Neural progenitor cell (in vitro differentiated cells): ENCODE results near the gene ENAH. TPM values are rescaled to one million over a fixed set of nuclear protein-coding genes. Genes with fewer than 3 reads are reported as not detected.
"Not testable (repeated sequence)": the region's sequence is repeated elsewhere in the genome, so short reads cannot be mapped to it uniquely, and the experiment has no call there.

ENCODE experiments used
- DNase-seq: peaks from one replicate; pipeline ENCODE4 v3.0.0-alpha.2; 2016; ENCODE audit warnings: low spot score
- H2AFZ ChIP-seq: fragments of 200-600 bp; sonication (generic); replicated peaks from 2 replicates; pipeline ENCODE4 v1.6.1; 2016; ENCODE audit warnings: antibody characterized with exemption
- H3F3A ChIP-seq: fragments of 200-600 bp; sonication (generic); 2 replicates; pipeline ENCODE4 v1.6.1; 2016; ENCODE audit warnings: antibody characterized with exemption, low read depth
- H3K27ac ChIP-seq: fragments of 200-600 bp; sonication (generic); 2 replicates; pipeline ENCODE4 v1.5.1; 2016; ENCODE audit warnings: mild to moderate bottlenecking
- H3K27me3 ChIP-seq: fragments of 200-600 bp; sonication (generic); 2 replicates; pipeline ENCODE4 v1.6.1; 2016; ENCODE audit warnings: mild to moderate bottlenecking, moderate library complexity
- H3K36me3 ChIP-seq: fragments of 200-600 bp; sonication (generic); 2 replicates; pipeline ENCODE4 v1.5.1; 2016
- H3K4me1 ChIP-seq: fragments of 200-600 bp; sonication (generic); 2 replicates; pipeline ENCODE4 v1.6.1; 2016; ENCODE audit warnings: mixed run types
- H3K4me2 ChIP-seq: fragments of 200-600 bp; sonication (generic); 2 replicates; pipeline ENCODE4 v1.6.1; 2016
- H3K4me3 ChIP-seq: fragments of 200-600 bp; sonication (generic); 2 replicates; pipeline ENCODE4 v1.5.1; 2016
- H3K79me2 ChIP-seq: fragments of 200-600 bp; sonication (generic); 2 replicates; pipeline ENCODE4 v1.6.1; 2016; ENCODE audit warnings: low read depth
- H3K9ac ChIP-seq: fragments of 200-600 bp; sonication (generic); 2 replicates; pipeline ENCODE4 v1.6.1; 2016
- H3K9me3 ChIP-seq: fragments of 200-600 bp; sonication (generic); 2 replicates; pipeline ENCODE4 v1.5.1; 2016; ENCODE audit warnings: low read depth
- H4K20me1 ChIP-seq: fragments of 200-600 bp; sonication (generic); 2 replicates; pipeline ENCODE4 v1.6.1; 2016; ENCODE audit warnings: low read depth
- H3K27ac Mint-ChIP-seq: 3 replicates; pipeline ENCODE4 v1.8.0; 2021; ENCODE audit warnings: mixed read lengths
- H3K27me3 Mint-ChIP-seq: 2 replicates; pipeline ENCODE4 v1.8.0; 2022; ENCODE audit warnings: low read depth, mild to moderate bottlenecking, inconsistent platforms, moderate library complexity, mixed read lengths; ENCODE audit not compliant: insufficient read depth
- H3K36me3 Mint-ChIP-seq: 3 replicates; pipeline ENCODE4 v1.8.0; 2021; ENCODE audit warnings: mixed read lengths
- H3K4me1 Mint-ChIP-seq: 3 replicates; pipeline ENCODE4 v1.8.0; 2021; ENCODE audit warnings: mixed read lengths
- H3K4me3 Mint-ChIP-seq: 3 replicates; pipeline ENCODE4 v1.8.0; 2021; ENCODE audit warnings: mild to moderate bottlenecking, moderate library complexity, mixed read lengths
- H3K9me3 Mint-ChIP-seq: 3 replicates; pipeline ENCODE4 v1.8.0; 2020; ENCODE audit warnings: mixed read lengths
- EZH2 ChIP-seq: fragments of 200-600 bp; sonication (generic); IDR thresholded peaks from 2 replicates; pipeline ENCODE4 v1.6.1; 2017; ENCODE audit warnings: antibody characterized with exemption, mild to moderate bottlenecking, moderate library complexity
- EZH2phosphoT487 ChIP-seq: fragments of 200-600 bp; sonication (generic); IDR thresholded peaks from 2 replicates; pipeline ENCODE4 v1.6.1; 2017; ENCODE audit warnings: antibody characterized with exemption
- total RNA-seq: library from RNA; depleted of rRNA; stranded (reverse); fragments of >200 nt; gene quantifications from 2 replicates; pipeline ENCODE4 v1.2.3, GENCODE V29; 2015; ENCODE audit warnings: low replicate concordance
- TF ChIP-seq, protein P1 (sequence below): fragments of 200-600 bp; sonication (generic); IDR thresholded peaks from 2 replicates; pipeline ENCODE4 v1.5.1; 2017; ENCODE audit warnings: antibody characterized with exemption, mild to moderate bottlenecking

Gene ENAH
- total RNA-seq, 1 donor from 2014 or later = 346 TPM

GRCh38 chr1:225511828-225512381 is 141.0 kb downstream of the ENAH start:
- Histone ChIP-seq H3K9ac (no peak overlapping the region), H3K4me3 (no peak overlapping the region), H3K27me3 (no peaks in the 10 kb centered on the region), H3K9me3 (no peaks in the 10 kb centered on the region), H3K36me3 (peaks cover 21% of the 10 kb centered on the region), H4K20me1 (peaks cover 45% of the 10 kb centered on the region), H3K4me1 (peaks cover 42% of the 10 kb centered on the region), H3F3A (peaks cover 73% of the 10 kb centered on the region), H2AFZ (no peak overlapping the region), H3K79me2 (peaks cover 24% of the 10 kb centered on the region), H3K27ac (no peak overlapping the region), H3K4me2 (no peak overlapping the region)
- Mint-ChIP-seq H3K9me3 (no peaks in the 10 kb centered on the region), H3K4me1 (peaks cover 29% of the 10 kb centered on the region), H3K27ac (no peak overlapping the region), H3K36me3 (peaks cover 30% of the 10 kb centered on the region), H3K27me3 (no peaks in the 10 kb centered on the region), H3K4me3 (no peak overlapping the region)
- TF ChIP-seq, protein P1, sequence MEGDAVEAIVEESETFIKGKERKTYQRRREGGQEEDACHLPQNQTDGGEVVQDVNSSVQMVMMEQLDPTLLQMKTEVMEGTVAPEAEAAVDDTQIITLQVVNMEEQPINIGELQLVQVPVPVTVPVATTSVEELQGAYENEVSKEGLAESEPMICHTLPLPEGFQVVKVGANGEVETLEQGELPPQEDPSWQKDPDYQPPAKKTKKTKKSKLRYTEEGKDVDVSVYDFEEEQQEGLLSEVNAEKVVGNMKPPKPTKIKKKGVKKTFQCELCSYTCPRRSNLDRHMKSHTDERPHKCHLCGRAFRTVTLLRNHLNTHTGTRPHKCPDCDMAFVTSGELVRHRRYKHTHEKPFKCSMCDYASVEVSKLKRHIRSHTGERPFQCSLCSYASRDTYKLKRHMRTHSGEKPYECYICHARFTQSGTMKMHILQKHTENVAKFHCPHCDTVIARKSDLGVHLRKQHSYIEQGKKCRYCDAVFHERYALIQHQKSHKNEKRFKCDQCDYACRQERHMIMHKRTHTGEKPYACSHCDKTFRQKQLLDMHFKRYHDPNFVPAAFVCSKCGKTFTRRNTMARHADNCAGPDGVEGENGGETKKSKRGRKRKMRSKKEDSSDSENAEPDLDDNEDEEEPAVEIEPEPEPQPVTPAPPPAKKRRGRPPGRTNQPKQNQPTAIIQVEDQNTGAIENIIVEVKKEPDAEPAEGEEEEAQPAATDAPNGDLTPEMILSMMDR = no peak
- TF ChIP-seq EZH2 (no peak), EZH2phosphoT487 (no peak)
- DNase-seq = no peak

- Mint-ChIP-seq H3K36me3 (peaks cover 30% of the 10 kb centered on the region), H3K4me1 (peaks cover 23% of the 10 kb centered on the region)
- H2AFZ ChIP-seq, H3K27ac Mint-ChIP-seq, H3K9me3 ChIP-seq, H3K4me3 ChIP-seq, H3K27me3 Mint-ChIP-seq, H3K4me2 ChIP-seq, DNase-seq, H3K9me3 Mint-ChIP-seq, H3K9ac ChIP-seq, H3K27me3 ChIP-seq, H3K4me3 Mint-ChIP-seq: not testable (repeated sequence)
- peaks cover 26% of the 10 kb centered on the region for H3K36me3 ChIP-seq
- H3K4me1 ChIP-seq = peaks cover 35% of the 10 kb centered on the region
- H3F3A ChIP-seq = peaks cover 62% of the 10 kb centered on the region
- H3K79me2 ChIP-seq = peaks cover 14% of the 10 kb centered on the region
- peak overlapping the region; percentile 77 for H3K27ac ChIP-seq
- H4K20me1 ChIP-seq = peaks cover 33% of the 10 kb centered on the region
Observed at GRCh38 chr1:225510740-225511139, 142.2 kb downstream of the ENAH start.

- Mint-ChIP-seq H3K4me3 (no peak overlapping the region), H3K4me1 (peaks cover 14% of the 10 kb centered on the region), H3K9me3 (no peaks in the 10 kb centered on the region), H3K27ac (no peak overlapping the region), H3K36me3 (peaks cover 30% of the 10 kb centered on the region), H3K27me3 (no peaks in the 10 kb centered on the region)
- Histone ChIP-seq H3K4me2 (peak overlapping the region; percentile 60), H3F3A (peaks cover 54% of the 10 kb centered on the region), H2AFZ (no peak overlapping the region), H3K4me3 (no peak overlapping the region), H3K79me2 (peaks cover 5% of the 10 kb centered on the region), H3K27ac (peak overlapping the region; percentile 77), H3K27me3 (no peaks in the 10 kb centered on the region), H3K4me1 (peaks cover 25% of the 10 kb centered on the region), H3K36me3 (peaks cover 26% of the 10 kb centered on the region), H4K20me1 (peaks cover 24% of the 10 kb centered on the region), H3K9ac (no peak overlapping the region), H3K9me3 (no peaks in the 10 kb centered on the region)
- TF ChIP-seq, protein P1 = no peak
- TF ChIP-seq EZH2 = no peak
- no peak for TF ChIP-seq EZH2phosphoT487
- DNase-seq = no peak
Observed at GRCh38 chr1:225509770-225510169, 143.2 kb downstream of the ENAH start.

DNA sequence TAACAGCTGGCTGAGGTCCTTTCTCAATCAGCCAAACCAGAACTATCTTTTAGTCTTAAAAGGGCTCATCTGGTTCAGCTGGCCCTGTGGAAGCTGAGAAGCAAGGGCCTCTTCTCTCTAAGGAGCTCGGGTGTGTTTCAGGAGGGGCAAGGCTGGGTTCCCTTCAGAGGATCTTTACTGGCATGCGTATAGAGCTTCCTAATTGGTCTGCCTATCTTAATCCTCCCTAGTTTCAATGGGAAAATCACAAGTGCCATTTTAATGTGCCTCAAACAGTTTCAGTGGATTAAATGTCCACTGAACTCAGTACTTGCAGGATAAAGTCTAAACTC is 143.6 kb downstream of the ENAH start:
- Histone ChIP-seq H3K4me2 (peak overlapping the region; percentile 60), H3K36me3 (peaks cover 26% of the 10 kb centered on the region), H3K9ac (no peak overlapping the region)

More for the DNA sequence above, 143.6 kb downstream of the ENAH start:
- Histone ChIP-seq H3K79me2 (peaks cover 5% of the 10 kb centered on the region), H3K27me3 (no peaks in the 10 kb centered on the region), H3K4me3 (no peak overlapping the region), H3K4me1 (peaks cover 23% of the 10 kb centered on the region), H3F3A (peaks cover 54% of the 10 kb centered on the region), H2AFZ (no peak overlapping the region), H3K27ac (peak overlapping the region; percentile 77), H3K9me3 (no peaks in the 10 kb centered on the region), H4K20me1 (peaks cover 21% of the 10 kb centered on the region)
- Mint-ChIP-seq H3K36me3 (peaks cover 30% of the 10 kb centered on the region), H3K27ac (no peak overlapping the region), H3K27me3 (no peaks in the 10 kb centered on the region), H3K9me3 (no peaks in the 10 kb centered on the region), H3K4me1 (peaks cover 12% of the 10 kb centered on the region), H3K4me3 (no peak overlapping the region)
- no peak for TF ChIP-seq EZH2
- TF ChIP-seq, protein P1 = no peak
- TF ChIP-seq EZH2phosphoT487 = no peak
- peak; percentile 51 for DNase-seq
